ENCODE data around the gene BLNK. TPM values are rescaled to one million over a fixed set of nuclear protein-coding genes. Genes with fewer than 3 reads are reported as not detected.
"Not testable (repeated sequence)": the region's sequence is repeated elsewhere in the genome, so short reads cannot be mapped to it uniquely, and the experiment has no call there.

BLNK gene
- total RNA-seq, 1 donor from 2014 or later: not detected

DNA sequence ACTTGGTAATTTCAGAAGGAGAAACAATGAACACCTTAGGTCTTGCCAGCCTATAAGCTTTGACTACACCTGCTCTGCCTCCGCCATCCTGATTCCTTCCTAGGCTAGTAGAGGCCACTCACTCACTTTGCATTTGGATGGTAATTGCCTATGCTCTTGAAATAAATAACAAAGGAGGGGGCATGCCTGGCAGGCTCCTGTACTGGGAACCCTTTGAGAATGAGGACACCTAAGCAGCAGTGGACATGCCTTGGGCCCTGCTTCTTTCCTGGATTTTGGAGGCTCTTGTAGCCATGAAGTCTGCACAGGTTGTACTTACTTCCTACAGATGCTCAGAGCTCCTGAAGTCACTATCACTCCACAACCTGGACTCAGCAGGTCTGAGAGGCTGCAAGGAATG is 65.8 kb downstream of the BLNK start:
- no peak overlapping the region for H3K4me3 Mint-ChIP-seq (ENCODE audit: unreplicated experiment)
- H3K27ac ChIP-seq (ENCODE audit: low read depth, low read length): no peak overlapping the region
- peaks cover 2% of the 10 kb centered on the region for H3K27me3 ChIP-seq (ENCODE audit: insufficient read depth, low read length)
- no peak for DNase-seq (ENCODE audit: low read depth)
- no peak overlapping the region for H2AFZ ChIP-seq (ENCODE audit: low read depth, low read length)
- no peaks in the 10 kb centered on the region for H3K9me3 ChIP-seq (ENCODE audit: insufficient read depth, low read depth, low read length)
- H3K9ac ChIP-seq (ENCODE audit: low read length): no peak overlapping the region
- H3K4me3 ChIP-seq (ENCODE audit: insufficient read depth, low read depth, low read length): no peak overlapping the region
- no peaks in the 10 kb centered on the region for H3K9me3 Mint-ChIP-seq (ENCODE audit: unreplicated experiment)
- FAIRE-seq: no peak
- no peaks in the 10 kb centered on the region for H4K20me1 ChIP-seq (ENCODE audit: insufficient read depth, low read length)
- no peak for TF ChIP-seq EZH2 (IDR thresholded peaks at IDR 0.05; ENCODE audit: insufficient read depth, low read length)
- TF ChIP-seq CTCF (IDR thresholded peaks at IDR 0.05; ENCODE audit: insufficient read depth, low read depth, low read length): no peak
- no peaks in the 10 kb centered on the region for H3K36me3 Mint-ChIP-seq (ENCODE audit: low read depth, unreplicated experiment)
- H3K79me2 ChIP-seq (ENCODE audit: insufficient read depth, low read length): no peaks in the 10 kb centered on the region
- H3K4me1 ChIP-seq (ENCODE audit: insufficient read depth, low read length): no peaks in the 10 kb centered on the region
- no peaks in the 10 kb centered on the region for H3K4me1 Mint-ChIP-seq (ENCODE audit: low read depth, unreplicated experiment)
- no peak overlapping the region for H3K4me2 ChIP-seq (ENCODE audit: low read length)
- H3K27ac Mint-ChIP-seq (ENCODE audit: unreplicated experiment): no peak overlapping the region
- no peaks in the 10 kb centered on the region for H3K36me3 ChIP-seq (ENCODE audit: insufficient read depth, low read length)
- H3K27me3 Mint-ChIP-seq (ENCODE audit: low read depth, unreplicated experiment): peaks cover 3% of the 10 kb centered on the region

DNA sequence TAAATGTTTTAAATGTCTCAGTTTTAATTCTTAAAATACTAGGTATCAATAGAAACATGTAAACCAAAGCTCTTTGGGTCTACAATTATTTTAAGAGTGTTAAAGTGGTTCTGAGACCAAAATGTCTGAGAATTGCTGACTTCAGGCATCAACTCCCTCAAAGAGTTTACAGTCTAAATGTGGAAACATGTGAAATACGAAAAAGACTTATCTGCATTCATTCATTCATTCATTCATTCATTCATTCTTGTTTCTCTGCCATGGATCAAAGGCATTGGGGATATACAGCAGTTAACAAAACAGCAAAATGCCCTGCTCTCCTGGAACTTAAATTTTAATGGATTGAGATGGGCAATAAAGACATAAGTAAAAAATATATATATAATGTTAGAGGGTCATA is 69.8 kb downstream of the BLNK start:
- H3K36me3 Mint-ChIP-seq (ENCODE audit: low read depth, unreplicated experiment): no peaks in the 10 kb centered on the region
- Histone ChIP-seq H3K9me3 (ENCODE audit: insufficient read depth, low read depth, low read length) (no peaks in the 10 kb centered on the region), H3K4me1 (ENCODE audit: insufficient read depth, low read length) (no peaks in the 10 kb centered on the region), H3K27me3 (ENCODE audit: insufficient read depth, low read length) (no peaks in the 10 kb centered on the region), H3K9ac (ENCODE audit: low read length) (no peak overlapping the region), H3K36me3 (ENCODE audit: insufficient read depth, low read length) (no peaks in the 10 kb centered on the region), H4K20me1 (ENCODE audit: insufficient read depth, low read length) (no peaks in the 10 kb centered on the region), H2AFZ (ENCODE audit: low read depth, low read length) (no peak overlapping the region), H3K79me2 (ENCODE audit: insufficient read depth, low read length) (no peaks in the 10 kb centered on the region), H3K4me3 (ENCODE audit: insufficient read depth, low read depth, low read length) (no peak overlapping the region), H3K27ac (ENCODE audit: low read depth, low read length) (no peak overlapping the region), H3K4me2 (ENCODE audit: low read length) (no peak overlapping the region)
- H3K27ac Mint-ChIP-seq (ENCODE audit: unreplicated experiment): no peak overlapping the region
- no peak for TF ChIP-seq EZH2 (IDR thresholded peaks at IDR 0.05; ENCODE audit: insufficient read depth, low read length)
- no peak for TF ChIP-seq CTCF (IDR thresholded peaks at IDR 0.05; ENCODE audit: insufficient read depth, low read depth, low read length)
- H3K27me3 Mint-ChIP-seq (ENCODE audit: low read depth, unreplicated experiment): no peaks in the 10 kb centered on the region
- no peak for DNase-seq (ENCODE audit: low read depth)
- H3K9me3 Mint-ChIP-seq (ENCODE audit: unreplicated experiment): no peaks in the 10 kb centered on the region
- no peak overlapping the region for H3K4me3 Mint-ChIP-seq (ENCODE audit: unreplicated experiment)
- FAIRE-seq: no peak
- H3K4me1 Mint-ChIP-seq (ENCODE audit: low read depth, unreplicated experiment): no peaks in the 10 kb centered on the region

- not testable (repeated sequence) for H2AFZ ChIP-seq (ENCODE audit: low read depth, low read length); H3K27me3 ChIP-seq (ENCODE audit: insufficient read depth, low read length); H3K36me3 Mint-ChIP-seq (ENCODE audit: low read depth, unreplicated experiment); H3K27ac Mint-ChIP-seq (ENCODE audit: unreplicated experiment); H3K4me1 Mint-ChIP-seq (ENCODE audit: low read depth, unreplicated experiment); H3K9ac ChIP-seq (ENCODE audit: low read length); H3K4me2 ChIP-seq (ENCODE audit: low read length); H4K20me1 ChIP-seq (ENCODE audit: insufficient read depth, low read length); H3K27me3 Mint-ChIP-seq (ENCODE audit: low read depth, unreplicated experiment); FAIRE-seq; H3K36me3 ChIP-seq (ENCODE audit: insufficient read depth, low read length); DNase-seq (ENCODE audit: low read depth); H3K27ac ChIP-seq (ENCODE audit: low read depth, low read length); H3K9me3 Mint-ChIP-seq (ENCODE audit: unreplicated experiment); H3K9me3 ChIP-seq (ENCODE audit: insufficient read depth, low read depth, low read length); H3K4me3 ChIP-seq (ENCODE audit: insufficient read depth, low read depth, low read length); H3K4me3 Mint-ChIP-seq (ENCODE audit: unreplicated experiment); H3K79me2 ChIP-seq (ENCODE audit: insufficient read depth, low read length); H3K4me1 ChIP-seq (ENCODE audit: insufficient read depth, low read length)
Observed at GRCh38 chr10:96189505-96189904, 81.9 kb downstream of the BLNK start.

Measured in astrocyte (in vitro differentiated cells and primary cell).